H1 (cell line): Measurements from ENCODE around the gene CD44. TPM values are rescaled to one million over a fixed set of nuclear protein-coding genes. Genes with fewer than 3 reads are reported as not detected.

ENCODE experiments used
- CTCF ChIA-PET: fragments of 300-600 bp; sonication (Branson Sonifier 250); formaldehyde crosslinking; loops from one replicate; lab custom pipeline; 2021; ENCODE audit not compliant: partially characterized antibody; lab: Charles Lee
- POLR2A ChIA-PET: fragments of 300-600 bp; sonication (Branson Sonifier 250); formaldehyde crosslinking; loops from one replicate; lab custom pipeline; 2021; ENCODE audit warnings: inconsistent platforms; ENCODE audit not compliant: partially characterized antibody; lab: Charles Lee
- DNase-seq, 2 experiments: peaks; one replicate each; pipeline versions ENCODE4 v3.0.0 to v3.0.0-alpha.2; 2010 to 2022; ENCODE audit warnings: low spot score in 2 of 2, low read depth in 1 of 2, mixed read lengths in 1 of 2
- FAIRE-seq: peaks from 2 replicates; lab custom pipeline; 2011; peaks lifted over from hg19 to GRCh38; lab: Jason Lieb, UNC
- H2AFZ ChIP-seq: 2 replicates; pipeline ENCODE4 v1.8.1; 2012; ENCODE audit warnings: low read length, inconsistent platforms
- H2AK5ac ChIP-seq: 2 replicates; pipeline ENCODE4 v1.6.1; 2013; ENCODE audit warnings: low read depth, low read length
- H2BK120ac ChIP-seq: replicated peaks from 2 replicates; pipeline ENCODE3; 2013; ENCODE audit warnings: low read depth, low read length, inconsistent platforms
- H2BK12ac ChIP-seq: 2 replicates; pipeline ENCODE4 v1.6.1; 2013; ENCODE audit warnings: low read depth, low read length
- H2BK15ac ChIP-seq: 2 replicates; pipeline ENCODE4 v1.6.1; 2013; ENCODE audit warnings: low read length
- H2BK20ac ChIP-seq: 2 replicates; pipeline ENCODE4 v1.6.1; 2013; ENCODE audit warnings: low read length
- H2BK5ac ChIP-seq: 2 replicates; pipeline ENCODE4 v1.6.1; 2013; ENCODE audit warnings: low read depth, low read length
- H3K14ac ChIP-seq: 2 replicates; pipeline ENCODE4 v1.6.1; 2013; ENCODE audit warnings: inconsistent platforms; ENCODE audit not compliant: insufficient read length
- H3K18ac ChIP-seq: 2 replicates; pipeline ENCODE4 v1.6.1; 2013; ENCODE audit warnings: low read length; ENCODE audit errors: extremely low read depth
- H3K23ac ChIP-seq: 2 replicates; pipeline ENCODE4 v1.6.1; 2013; ENCODE audit warnings: inconsistent platforms; ENCODE audit not compliant: insufficient read length
- H3K23me2 ChIP-seq: 2 replicates; pipeline ENCODE4 v1.6.1; 2013; ENCODE audit warnings: low read depth, low read length
- H3K27ac ChIP-seq: 2 replicates; pipeline ENCODE4 v1.6.1; 2011; ENCODE audit warnings: low read depth, low read length, inconsistent platforms
- H3K27me3 ChIP-seq, 4 experiments: replicated peaks in 1 of 4; 1 replicate in 1 of 4; 2 replicates in 3 of 4; pipeline versions ENCODE4 v1.6.1 to v1.8.1; 2011 to 2013; ENCODE audit warnings: low read length in 3 of 4, mild to moderate bottlenecking in 3 of 4, inconsistent platforms in 2 of 4, mixed read lengths in 2 of 4, moderate library complexity in 1 of 4; ENCODE audit not compliant: control insufficient read depth in 3 of 4, insufficient read depth in 3 of 4; ENCODE audit errors: extremely low read depth in 1 of 4
- H3K36me3 ChIP-seq, 4 experiments: 2 replicates each; pipeline versions ENCODE4 v1.6.1 to v1.8.1; 2011 to 2013; ENCODE audit warnings: mild to moderate bottlenecking in 4 of 4, low read length in 3 of 4, moderate library complexity in 2 of 4, control low read depth in 1 of 4, inconsistent platforms in 1 of 4; ENCODE audit not compliant: insufficient read depth in 4 of 4, control insufficient read depth in 2 of 4
- H3K4ac ChIP-seq: replicated peaks from 2 replicates; pipeline ENCODE3; 2013; ENCODE audit warnings: low read length, low read depth, mixed read lengths, inconsistent platforms; ENCODE audit not compliant: insufficient read length
- H3K4me1 ChIP-seq, 4 experiments: replicated peaks in 1 of 4; 1 replicate in 1 of 4; 2 replicates in 3 of 4; pipeline versions ENCODE4 v1.6.1 to v1.8.1; 2011 to 2013; ENCODE audit warnings: low read length in 3 of 4, inconsistent platforms in 2 of 4, mixed read lengths in 1 of 4; ENCODE audit not compliant: insufficient read depth in 4 of 4, control insufficient read depth in 3 of 4
- H3K4me2 ChIP-seq, 2 experiments: 2 replicates each; pipeline versions ENCODE4 v1.6.1 to v1.8.1; 2011 to 2013; ENCODE audit warnings: low read depth in 2 of 2, low read length in 2 of 2, control low read depth in 1 of 2, inconsistent platforms in 1 of 2, mild to moderate bottlenecking in 1 of 2; ENCODE audit not compliant: insufficient read depth in 1 of 2
- H3K4me3 ChIP-seq, 4 experiments: fragments of 200-600, 300-600 bp in 1 of 4; sonication (generic), shearing (Covaris generic), sonication (Bioruptor Twin) in 1 of 4; 2 replicates each; pipeline versions ENCODE4 v1.5.1 to v1.8.1; 2011 to 2016; ENCODE audit warnings: low read length in 4 of 4, low read depth in 3 of 4, control low read depth in 2 of 4, inconsistent platforms in 2 of 4, mild to moderate bottlenecking in 2 of 4, mixed read lengths in 1 of 4, moderate library complexity in 1 of 4; ENCODE audit not compliant: insufficient read depth in 2 of 4; ENCODE audit errors: extremely low read depth in 1 of 4
- H3K56ac ChIP-seq: replicated peaks from 2 replicates; pipeline ENCODE3; 2013; ENCODE audit warnings: low read depth, mild to moderate bottlenecking, mixed read lengths, low read length, inconsistent platforms; ENCODE audit not compliant: insufficient read length
- H3K79me1 ChIP-seq: 2 replicates; pipeline ENCODE4 v1.6.1; 2013; ENCODE audit warnings: low read depth, low read length, control low read depth
- H3K79me2 ChIP-seq, 2 experiments: 2 replicates each; pipeline versions ENCODE4 v1.6.1 to v1.8.1; 2012 to 2013; ENCODE audit warnings: low read length in 2 of 2, mild to moderate bottlenecking in 2 of 2, inconsistent platforms in 1 of 2; ENCODE audit not compliant: insufficient read depth in 2 of 2, control insufficient read depth in 1 of 2
- H3K9ac ChIP-seq, 4 experiments: replicated peaks in 1 of 4; 1 replicate in 1 of 4; 2 replicates in 3 of 4; pipeline versions ENCODE4 v1.6.1 to v1.8.1; 2011 to 2013; ENCODE audit warnings: low read depth in 3 of 4, low read length in 3 of 4, control low read depth in 2 of 4, mild to moderate bottlenecking in 2 of 4, moderate library complexity in 2 of 4, inconsistent platforms in 1 of 4; ENCODE audit errors: extremely low read depth in 1 of 4
- H3K9me3 ChIP-seq, 2 experiments: 2 replicates each; pipeline versions ENCODE4 v1.6.1 to v1.8.1; 2012 to 2013; ENCODE audit warnings: mild to moderate bottlenecking in 2 of 2, moderate library complexity in 2 of 2, control low read depth in 1 of 2, inconsistent platforms in 1 of 2, low read depth in 1 of 2, low read length in 1 of 2, mixed read lengths in 1 of 2; ENCODE audit not compliant: insufficient read depth in 2 of 2
- H4K20me1 ChIP-seq, 2 experiments: replicated peaks in 1 of 2; 2 replicates each; pipeline versions ENCODE3 to v1.8.1; 2011 to 2013; ENCODE audit warnings: inconsistent platforms in 2 of 2, low read length in 2 of 2, mild to moderate bottlenecking in 1 of 2; ENCODE audit not compliant: insufficient read depth in 2 of 2, control insufficient read depth in 1 of 2
- H4K5ac ChIP-seq: 2 replicates; pipeline ENCODE4 v1.6.1; 2013; ENCODE audit warnings: low read length, low read depth, mixed read lengths, inconsistent platforms; ENCODE audit not compliant: insufficient read length
- H4K8ac ChIP-seq: 2 replicates; pipeline ENCODE4 v1.8.0; 2013; ENCODE audit warnings: mild to moderate bottlenecking, moderate library complexity, low read length, inconsistent platforms; ENCODE audit not compliant: insufficient read depth; ENCODE audit errors: extremely low read depth
- H4K91ac ChIP-seq: replicated peaks from 2 replicates; pipeline ENCODE3; 2013; ENCODE audit warnings: low read length, mixed read lengths, inconsistent platforms; ENCODE audit not compliant: insufficient read length
- ASH2L ChIP-seq: fragments of 200-600, 300-600 bp; sonication (generic); IDR thresholded peaks from one replicate; pipeline ENCODE4 v1.7.1; 2017; ENCODE audit warnings: low read length
- ATF2 ChIP-seq: IDR thresholded peaks from 2 replicates; pipeline ENCODE4 v1.6.1; 2012; ENCODE audit warnings: low read length, inconsistent platforms
- CEBPB ChIP-seq: IDR thresholded peaks from 2 replicates; pipeline ENCODE4 v1.6.1; 2012; ENCODE audit warnings: low read depth, low read length
- CTBP2 ChIP-seq: IDR thresholded peaks from 2 replicates; pipeline ENCODE4 v1.7.0; 2011; ENCODE audit warnings: borderline replicate concordance, mild to moderate bottlenecking, moderate library complexity, mixed read lengths, low read length; ENCODE audit not compliant: insufficient read depth, insufficient read length
- FOSL1 ChIP-seq: IDR thresholded peaks from 2 replicates; pipeline ENCODE4 v1.6.1; 2011; ENCODE audit warnings: mild to moderate bottlenecking, low read depth, low read length, moderate library complexity; ENCODE audit not compliant: insufficient read depth
- HDAC2 ChIP-seq, 2 experiments: fragments of 300-600 bp in 1 of 2; sonication (generic) in 1 of 2; IDR thresholded peaks; 2 replicates each; pipeline ENCODE4 v1.6.1; 2011 to 2012; ENCODE audit warnings: low read depth in 2 of 2, low read length in 2 of 2, mild to moderate bottlenecking in 2 of 2, moderate library complexity in 2 of 2, borderline replicate concordance in 1 of 2, inconsistent platforms in 1 of 2
- RBBP5 ChIP-seq: IDR thresholded peaks from 2 replicates; pipeline ENCODE4 v1.7.1; 2012; ENCODE audit warnings: low read depth, mild to moderate bottlenecking, inconsistent platforms, low read length, moderate library complexity, borderline replicate concordance
- RNF2 ChIP-seq: fragments of 200-900, 300-1000 bp; sonication (generic); IDR thresholded peaks from 2 replicates; pipeline ENCODE4 v1.7.1; 2016; ENCODE audit warnings: borderline replicate concordance, low read depth, mild to moderate bottlenecking, antibody characterized with exemption, low read length; ENCODE audit not compliant: poor library complexity, severe bottlenecking; ENCODE audit errors: missing control alignments
- SAP30 ChIP-seq: fragments of 300-600 bp; sonication (generic); IDR thresholded peaks from 2 replicates; pipeline ENCODE4 v1.7.1; 2012; ENCODE audit warnings: low read length, moderate library complexity, mild to moderate bottlenecking, inconsistent platforms; ENCODE audit not compliant: insufficient read depth, insufficient replicate concordance
- WGBS, 2 experiments: shearing (Covaris generic) in 1 of 2; methylation state at CpG; one replicate each; pipeline versions ENCODE4 v1.1.6 to v1.1.7; 2013 to 2015; ENCODE audit warnings: low lambda C conversion rate in 2 of 2, mixed read lengths in 2 of 2, inconsistent platforms in 1 of 2, low coverage in 1 of 2, missing lambda C conversion rate in 1 of 2; ENCODE audit not compliant: insufficient replicate concordance in 2 of 2, insufficient coverage in 1 of 2, insufficient read length in 1 of 2; ENCODE audit errors: extremely low coverage in 1 of 2, missing lambda C conversion rate in 1 of 2; 5-methylcytosine and 5-hydroxymethylcytosine counted together
- polyA plus RNA-seq, 7 experiments: library from polyadenylated mRNA; depleted of rRNA in 3 of 7; stranded (reverse) in 5 of 7; unstranded in 2 of 7; fragments of >200 nt in 5 of 7; fragments of 200-250 nt in 2 of 7; gene quantifications; 1 replicate in 5 of 7; 2 replicates in 1 of 7; 4 replicates in 1 of 7; pipeline versions ENCODE4 v1.2.1 to v1.2.3, GENCODE V29; 2011 to 2013; ENCODE audit warnings: missing spikeins in 2 of 7, mixed read lengths in 2 of 7
- total RNA-seq: library from RNA; stranded (reverse); fragmentation: NEBNext Ultra II Directional; extraction: Animal tissue kit (Norgen Biotek cat#: 25700); gene quantifications from 2 replicates; pipeline ENCODE4 v1.2.1, GENCODE V29; 2021

The CD44 gene
- total and polyA plus RNA-seq, 2 of the 8 experiments (the other 6 are each of a cell fraction or from before 2014, with no cell fraction given) = 11.8 to 13.7 TPM

GRCh38 chr11:35223371-35223796 is 84.4 kb downstream of the CD44 start:
- Histone ChIP-seq H3K9ac (no peak overlapping the region), H3K79me2 (no peaks in the 10 kb centered on the region)
- POLR2A ChIA-PET = no interaction called here

More at GRCh38 chr11:35223371-35223796, 84.4 kb downstream of the CD44 start:
- no peak overlapping the region for H3K4ac ChIP-seq
- no peak overlapping the region for H4K5ac ChIP-seq
- H3K36me3 ChIP-seq = no peaks in the 10 kb centered on the region
- H4K20me1 ChIP-seq = no peaks in the 10 kb centered on the region
- no peak overlapping the region for H3K4me3 ChIP-seq
- no peaks in the 10 kb centered on the region for H3K9me3 ChIP-seq
- no peak overlapping the region for H2BK15ac ChIP-seq
- CTCF ChIA-PET = interaction anchor here (1.2 to 1.4 kb wide), 2 partner anchors 12 to 14 kb away, joined by 3 read pairs; no protein-coding TSS in a partner anchor
- no peak overlapping the region for H4K91ac ChIP-seq
- no peaks in the 10 kb centered on the region for H3K79me1 ChIP-seq
- no peak overlapping the region for H2BK20ac ChIP-seq
- WGBS, 2 experiments = 87% methylated on average over 9 of the region's 9 CpGs; no CpG with 5 or more reads in 1 of the 2 experiments
- no peak overlapping the region for H3K56ac ChIP-seq
- H4K8ac ChIP-seq = no peak overlapping the region
- H3K23ac ChIP-seq = no peak overlapping the region
- H2BK12ac ChIP-seq = no peak overlapping the region
- DNase-seq = no peak
- no peaks in the 10 kb centered on the region for H3K23me2 ChIP-seq
- H2BK120ac ChIP-seq = no peak overlapping the region
- FAIRE-seq = no peak
- H2AK5ac ChIP-seq = no peak overlapping the region
- no peak overlapping the region for H3K14ac ChIP-seq
- no peak overlapping the region for H3K18ac ChIP-seq
- H3K4me1 ChIP-seq = no peaks in the 10 kb centered on the region
- no peak overlapping the region for H2BK5ac ChIP-seq
- no peak for TF ChIP-seq ATF2
- TF ChIP-seq SAP30 = no peak
- TF ChIP-seq CEBPB = no peak
- TF ChIP-seq ASH2L = no peak
- TF ChIP-seq RBBP5 = no peak
- TF ChIP-seq RNF2 = no peak
- TF ChIP-seq CTBP2 = no peak
- no peak for TF ChIP-seq FOSL1
- no peak for TF ChIP-seq HDAC2 (IDR thresholded peaks at IDR 0.05; ENCODE audit: borderline replicate concordance in 1 of 2, low read depth in 2 of 2, low read length in 2 of 2)
- no peak overlapping the region for H2AFZ ChIP-seq
- no peaks in the 10 kb centered on the region for H3K27me3 ChIP-seq
- H3K4me2 ChIP-seq = no peak overlapping the region
- H3K27ac ChIP-seq = no peak overlapping the region
